Neural cell (in vitro differentiated cells): ENCODE data around the gene OAF. TPM values are rescaled to one million over a fixed set of nuclear protein-coding genes. Genes with fewer than 3 reads are reported as not detected.

Experiments used
- H2AFZ ChIP-seq: fragments of 200-600, 300-800 bp; sonication (generic), shearing (Covaris generic); 2 replicates; pipeline ENCODE4 v1.6.0; 2014; ENCODE audit warnings: low read depth, mild to moderate bottlenecking, antibody characterized with exemption, low read length, moderate library complexity
- H3F3A ChIP-seq: fragments of 200-600 bp; shearing (Covaris generic); 2 replicates; pipeline ENCODE4 v1.6.1; 2016; ENCODE audit warnings: mild to moderate bottlenecking, moderate library complexity, mixed read lengths, antibody characterized with exemption, low read length; ENCODE audit not compliant: insufficient read depth, poor library complexity, severe bottlenecking
- H3K27ac ChIP-seq: fragments of 200-600, 300-800 bp; sonication (generic), shearing (Covaris generic); 2 replicates; pipeline ENCODE4 v1.5.1; 2014; ENCODE audit warnings: mild to moderate bottlenecking, low read length, moderate library complexity
- H3K27me3 ChIP-seq: fragments of 300-800, 200-600 bp; sonication (generic), shearing (Covaris generic); 2 replicates; pipeline ENCODE4 v1.6.0; 2014; ENCODE audit warnings: mild to moderate bottlenecking, low read depth, low read length, moderate library complexity; ENCODE audit not compliant: insufficient read depth
- H3K36me3 ChIP-seq: fragments of 300-800, 200-600 bp; sonication (generic), shearing (Covaris generic); 2 replicates; pipeline ENCODE4 v1.5.1; 2014; ENCODE audit warnings: mild to moderate bottlenecking, antibody characterized with exemption, low read length, moderate library complexity; ENCODE audit not compliant: insufficient read depth
- H3K4me2 ChIP-seq: fragments of 300-800, 200-600 bp; sonication (generic), shearing (Covaris generic); 2 replicates; pipeline ENCODE4 v1.6.0; 2014; ENCODE audit warnings: mild to moderate bottlenecking, low read length
- H3K4me3 ChIP-seq: fragments of 300-800, 200-600 bp; sonication (generic), shearing (Covaris generic); 2 replicates; pipeline ENCODE4 v1.5.1; 2014; ENCODE audit warnings: mild to moderate bottlenecking, low read length, moderate library complexity
- H3K79me2 ChIP-seq: fragments of 200-600 bp; shearing (Covaris generic); replicated peaks from 2 replicates; pipeline ENCODE4 v1.6.0; 2014; ENCODE audit warnings: mild to moderate bottlenecking, low read length, moderate library complexity; ENCODE audit not compliant: insufficient read depth
- H3K9ac ChIP-seq: fragments of 300-800, 200-600 bp; sonication (generic), shearing (Covaris generic); 2 replicates; pipeline ENCODE4 v1.6.1; 2016; ENCODE audit warnings: mild to moderate bottlenecking, low read length, mixed read lengths
- H3K9me2 ChIP-seq: fragments of 200-600 bp; shearing (Covaris generic); 2 replicates; pipeline ENCODE4 v1.6.1; 2016; ENCODE audit warnings: mild to moderate bottlenecking, low read length, mixed read lengths; ENCODE audit not compliant: insufficient read depth
- H3K9me3 ChIP-seq: fragments of 200-600, 300-800 bp; sonication (generic), shearing (Covaris generic); 2 replicates; pipeline ENCODE4 v1.6.1; 2016; ENCODE audit warnings: mild to moderate bottlenecking, mixed run types, low read length, moderate library complexity, mixed read lengths
- H4K20me1 ChIP-seq: fragments of 200-600 bp; shearing (Covaris generic); 2 replicates; pipeline ENCODE4 v1.6.1; 2016; ENCODE audit warnings: mild to moderate bottlenecking, mixed run types; ENCODE audit not compliant: insufficient read depth
- CTCF ChIP-seq: fragments of 450-650 bp; IDR thresholded peaks from 2 replicates; pipeline ENCODE4 v1.5.1; 2014; ENCODE audit warnings: antibody characterized with exemption, mild to moderate bottlenecking, moderate library complexity; ENCODE audit not compliant: poor library complexity, severe bottlenecking
- EP300 ChIP-seq: fragments of 450-650 bp; conservative IDR thresholded peaks from 2 replicates; pipeline ENCODE4 v1.6.1; 2014; ENCODE audit warnings: antibody characterized with exemption, mild to moderate bottlenecking, moderate library complexity; ENCODE audit not compliant: poor library complexity, severe bottlenecking
- EZH2 ChIP-seq: fragments of 200-600, 300-800 bp; shearing (Covaris generic), sonication (generic); IDR thresholded peaks from 2 replicates; pipeline ENCODE4 v1.6.1; 2014; ENCODE audit warnings: antibody characterized with exemption, low read length, borderline replicate concordance, mild to moderate bottlenecking; ENCODE audit not compliant: insufficient read depth, poor library complexity, severe bottlenecking
- MXI1 ChIP-seq: fragments of 450-650 bp; conservative IDR thresholded peaks from 2 replicates; pipeline ENCODE4 v1.6.1; 2014; ENCODE audit warnings: antibody characterized with exemption, mild to moderate bottlenecking; ENCODE audit not compliant: poor library complexity, severe bottlenecking
- POLR2AphosphoS5 ChIP-seq: IDR thresholded peaks from 2 replicates; pipeline ENCODE4 v1.6.1; 2012
- RAD21 ChIP-seq: fragments of 450-650 bp; conservative IDR thresholded peaks from 2 replicates; pipeline ENCODE4 v1.6.1; 2014; ENCODE audit warnings: antibody characterized with exemption, mild to moderate bottlenecking, moderate library complexity
- REST ChIP-seq: IDR thresholded peaks from 2 replicates; pipeline ENCODE4 v1.6.1; 2012; ENCODE audit warnings: borderline replicate concordance
- SMC3 ChIP-seq: fragments of 450-650 bp; conservative IDR thresholded peaks from 2 replicates; pipeline ENCODE4 v1.6.1; 2014; ENCODE audit warnings: antibody characterized with exemption, mild to moderate bottlenecking, moderate library complexity; ENCODE audit not compliant: poor library complexity
- polyA plus RNA-seq: library from polyadenylated mRNA; depleted of rRNA; stranded (reverse); fragments of >200 nt; gene quantifications from 2 replicates; pipeline ENCODE4 v1.2.3, GENCODE V29; 2014

Gene OAF
- polyA plus RNA-seq, 1 donor from 2014 or later = 0.97 TPM

- TF ChIP-seq RAD21 (no peak), POLR2AphosphoS5 (no peak), MXI1 (no peak), EZH2 (no peak), CTCF (no peak)
- H3K9me2 ChIP-seq = no peaks in the 10 kb centered on the region
- no peaks in the 10 kb centered on the region for H3K79me2 ChIP-seq
- no peaks in the 10 kb centered on the region for H3K36me3 ChIP-seq
- no peak overlapping the region for H3K4me2 ChIP-seq
- H3K27me3 ChIP-seq = no peaks in the 10 kb centered on the region
- H3K27ac ChIP-seq = no peak overlapping the region
- no peak overlapping the region for H3K9ac ChIP-seq
- no peak overlapping the region for H2AFZ ChIP-seq
- H3K9me3 ChIP-seq = no peaks in the 10 kb centered on the region
- no peaks in the 10 kb centered on the region for H4K20me1 ChIP-seq
- H3K4me3 ChIP-seq = no peak overlapping the region
- no peaks in the 10 kb centered on the region for H3F3A ChIP-seq
Measured at GRCh38 chr11:120224972-120225909, 14.4 kb downstream of the OAF start.

GRCh38 chr11:120226242-120226641 is 15.4 kb downstream of the OAF start:
- Histone ChIP-seq H4K20me1 (no peaks in the 10 kb centered on the region), H3K9ac (no peak overlapping the region), H3K27ac (no peak overlapping the region), H3F3A (no peaks in the 10 kb centered on the region), H3K36me3 (no peaks in the 10 kb centered on the region), H3K9me3 (no peaks in the 10 kb centered on the region), H3K9me2 (no peaks in the 10 kb centered on the region), H3K79me2 (no peaks in the 10 kb centered on the region), H3K27me3 (no peaks in the 10 kb centered on the region), H3K4me3 (no peak overlapping the region), H2AFZ (no peak overlapping the region), H3K4me2 (no peak overlapping the region)
- TF ChIP-seq EZH2 (no peak), RAD21 (no peak), MXI1 (no peak), REST (no peak), EP300 (no peak), SMC3 (no peak)
